ENCODE results near the gene CDK8. TPM values are rescaled to one million over a fixed set of nuclear protein-coding genes. Genes with fewer than 3 reads are reported as not detected.
"Not testable (repeated sequence)": the region's sequence is repeated elsewhere in the genome, so short reads cannot be mapped to it uniquely, and the experiment has no call there.

The CDK8 gene
- total RNA-seq, 1 experiment from 2014 or later: 16.0 TPM

DNA sequence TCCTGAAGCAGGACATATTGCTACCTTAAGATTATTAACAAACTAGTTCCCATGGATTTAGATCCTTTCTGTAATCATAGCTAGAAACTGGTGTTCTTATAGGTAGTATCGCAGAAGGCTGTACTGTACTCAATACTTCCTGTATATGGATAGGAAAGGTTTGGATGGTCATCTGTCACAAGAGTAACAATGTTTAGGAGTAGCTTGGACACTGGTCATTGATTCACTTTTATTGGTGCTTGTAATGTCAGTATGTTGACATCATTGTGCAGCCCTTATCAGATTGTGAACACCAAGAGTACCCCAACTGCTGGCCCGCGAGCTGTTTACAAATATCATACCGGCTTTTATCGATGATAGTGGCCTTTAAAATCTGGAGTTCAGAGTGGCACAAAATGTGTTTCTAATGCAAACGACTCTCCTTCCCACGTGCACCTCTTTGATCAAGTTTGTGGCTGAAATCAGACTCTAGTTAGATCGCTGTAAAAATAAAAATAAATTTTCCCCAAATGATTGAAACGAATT lies 605 bp upstream of the CDK8 start:
- DNase-seq (ENCODE audit: low spot score): no peak

GRCh38 chr13:26254583-26255111 lies 718 bp downstream of the CDK8 start:
- peak; percentile 7 for DNase-seq (ENCODE audit: low spot score)

DNA sequence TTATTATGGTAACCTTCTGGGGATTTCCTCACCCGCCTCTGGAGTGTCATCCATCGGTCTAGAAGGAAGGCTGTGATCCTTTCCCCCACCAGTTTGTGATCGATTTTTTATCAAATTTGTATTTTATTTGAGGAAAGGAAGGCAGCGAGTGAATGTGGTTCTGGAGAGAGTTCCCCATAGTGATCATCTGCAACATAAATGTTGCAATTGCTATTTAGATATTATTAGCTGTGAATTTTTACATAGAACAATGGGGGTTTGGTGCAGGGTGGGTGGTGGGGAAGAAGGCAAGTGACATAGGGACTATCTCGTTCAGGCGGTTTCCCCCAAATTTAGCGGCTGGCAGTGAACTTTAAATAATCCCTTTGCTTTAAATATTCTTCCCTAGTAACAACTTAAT lies 1.2 kb downstream of the CDK8 start:
- DNase-seq (ENCODE audit: low spot score): no peak

- no peak for DNase-seq (ENCODE audit: low spot score)
Measured at GRCh38 chr13:26255691-26256277, 1.9 kb downstream of the CDK8 start.

GRCh38 chr13:26257049-26257448 lies 3.1 kb downstream of the CDK8 start:
- no peak for DNase-seq (ENCODE audit: low spot score)

DNA sequence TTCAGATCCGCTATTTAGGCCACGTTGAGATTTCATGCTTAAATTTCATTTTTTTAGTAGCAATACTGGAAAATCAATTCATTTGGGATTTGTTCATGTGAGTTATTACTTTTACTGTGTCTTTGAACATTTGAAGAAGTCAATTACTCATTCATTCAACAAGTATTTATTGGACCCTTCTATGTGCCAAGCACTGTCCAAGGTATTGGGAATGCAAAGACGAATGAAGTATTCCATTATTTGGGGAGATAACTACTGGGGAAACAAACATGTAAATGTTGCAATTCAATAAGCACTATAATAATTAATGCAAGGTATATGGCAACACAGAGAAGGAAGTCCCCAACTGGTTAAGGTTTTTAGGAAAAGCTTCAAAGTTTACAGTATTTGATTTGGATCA lies 5.7 kb downstream of the CDK8 start:
- no peak for DNase-seq (ENCODE audit: low spot score)

DNA sequence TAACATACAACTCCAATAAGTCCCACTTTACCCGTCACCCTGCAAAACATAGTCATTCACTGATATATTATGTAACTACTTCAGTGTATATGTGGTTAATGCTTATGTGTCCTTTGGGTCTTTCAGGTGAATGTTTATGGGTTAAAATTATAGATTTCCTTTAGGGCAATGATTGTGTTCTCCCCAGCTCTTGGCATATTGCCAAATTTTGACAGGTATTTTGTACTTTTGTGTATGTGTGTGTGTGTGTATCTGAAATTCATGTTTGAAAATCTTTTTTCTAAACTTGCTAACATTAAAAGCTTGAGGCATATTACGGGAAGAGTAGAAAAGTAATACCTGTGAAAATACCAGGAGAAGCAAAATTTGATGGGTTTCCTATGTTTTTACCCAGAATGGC lies 8.2 kb downstream of the CDK8 start:
- no peak for DNase-seq (ENCODE audit: low spot score)

DNA sequence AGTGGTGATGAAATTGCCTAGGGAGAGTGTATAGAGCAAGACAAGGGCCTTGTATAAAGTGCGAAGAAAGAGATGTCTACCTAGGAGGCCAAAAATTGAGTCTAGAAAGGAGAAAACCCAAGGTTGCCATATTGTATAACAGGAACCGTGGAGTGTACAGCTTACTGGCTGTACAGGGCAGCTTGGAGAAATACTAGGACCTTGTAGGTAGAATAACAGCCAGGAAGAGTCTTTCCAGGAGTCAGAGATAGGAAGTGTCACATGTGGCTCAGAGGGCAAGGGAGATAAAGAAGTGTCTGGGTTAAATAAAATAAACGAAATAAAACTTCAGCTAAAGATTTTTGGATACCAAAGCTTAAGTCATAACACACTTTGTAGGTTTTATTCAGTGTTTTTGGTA lies 12.4 kb downstream of the CDK8 start:
- no peak for DNase-seq (ENCODE audit: low spot score)

GRCh38 chr13:26270707-26271106 lies 16.8 kb downstream of the CDK8 start:
- DNase-seq (ENCODE audit: low spot score): no peak

DNA sequence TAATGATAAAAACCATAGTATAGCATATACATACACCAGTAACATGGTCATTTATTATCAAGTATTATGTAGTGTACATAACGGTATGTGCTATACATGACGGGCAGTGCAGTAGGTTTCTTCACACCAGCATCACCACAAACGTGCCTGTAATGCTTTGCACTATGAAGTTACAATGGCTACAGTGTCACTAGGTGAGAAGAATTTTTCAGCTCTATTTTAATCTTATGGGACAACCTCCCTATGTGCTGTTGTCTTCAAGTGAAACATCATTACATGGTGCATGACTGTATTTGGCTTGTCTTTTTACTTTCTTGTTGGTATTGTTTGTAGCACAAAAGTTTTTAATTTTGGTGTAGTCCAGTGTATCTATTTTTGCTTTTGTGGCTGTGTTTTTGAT lies 18.7 kb downstream of the CDK8 start:
- DNase-seq (ENCODE audit: low spot score): no peak

GRCh38 chr13:26280295-26280694 lies 26.4 kb downstream of the CDK8 start:
- DNase-seq (ENCODE audit: low spot score): peak; percentile 26

DNA sequence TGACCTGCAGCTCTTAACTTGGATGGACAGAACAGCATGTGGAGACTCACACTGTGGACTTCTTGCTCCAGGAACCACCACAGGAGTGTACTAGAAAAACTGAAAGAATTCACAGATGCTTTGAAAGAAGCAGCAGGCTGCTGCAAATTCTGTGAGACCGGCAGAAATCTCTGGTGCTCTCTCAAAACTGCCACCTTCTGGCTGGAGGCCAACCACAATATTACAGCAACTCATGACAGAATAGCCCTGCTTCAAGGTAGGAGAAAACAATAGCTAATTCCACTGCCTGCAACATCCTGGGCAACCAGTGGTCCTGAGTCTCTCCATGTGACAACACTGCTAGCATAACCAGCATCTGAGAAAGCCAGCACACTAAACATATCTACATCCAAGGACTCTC lies 26.9 kb downstream of the CDK8 start:
- no peak for DNase-seq (ENCODE audit: low spot score)

GRCh38 chr13:26285911-26286310 lies 32.0 kb downstream of the CDK8 start:
- not testable (repeated sequence) for DNase-seq (ENCODE audit: low spot score)

DNA sequence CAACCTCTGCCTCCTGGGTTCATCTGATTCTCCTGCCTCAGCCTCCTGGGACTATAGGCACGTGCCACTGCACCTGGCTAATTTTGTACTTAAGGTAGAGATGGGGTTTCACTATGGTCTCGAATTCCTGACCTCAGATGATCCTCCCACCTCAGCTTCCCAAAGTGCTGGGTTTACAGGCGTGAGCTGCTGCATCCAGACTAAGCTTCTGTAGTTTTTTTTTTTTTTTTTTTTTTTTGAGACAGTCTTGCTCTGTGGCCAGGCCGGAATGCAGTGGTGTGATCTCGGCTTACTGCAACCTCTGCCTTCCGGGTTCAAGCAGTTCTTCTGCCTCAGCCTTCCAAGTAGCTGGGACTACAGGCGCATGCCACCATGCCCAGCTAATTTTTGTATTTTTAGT lies 34.9 kb downstream of the CDK8 start:
- not testable (repeated sequence) for DNase-seq (ENCODE audit: low spot score)

GRCh38 chr13:26295812-26296211 lies 41.9 kb downstream of the CDK8 start:
- DNase-seq (ENCODE audit: low spot score): no peak

DNA sequence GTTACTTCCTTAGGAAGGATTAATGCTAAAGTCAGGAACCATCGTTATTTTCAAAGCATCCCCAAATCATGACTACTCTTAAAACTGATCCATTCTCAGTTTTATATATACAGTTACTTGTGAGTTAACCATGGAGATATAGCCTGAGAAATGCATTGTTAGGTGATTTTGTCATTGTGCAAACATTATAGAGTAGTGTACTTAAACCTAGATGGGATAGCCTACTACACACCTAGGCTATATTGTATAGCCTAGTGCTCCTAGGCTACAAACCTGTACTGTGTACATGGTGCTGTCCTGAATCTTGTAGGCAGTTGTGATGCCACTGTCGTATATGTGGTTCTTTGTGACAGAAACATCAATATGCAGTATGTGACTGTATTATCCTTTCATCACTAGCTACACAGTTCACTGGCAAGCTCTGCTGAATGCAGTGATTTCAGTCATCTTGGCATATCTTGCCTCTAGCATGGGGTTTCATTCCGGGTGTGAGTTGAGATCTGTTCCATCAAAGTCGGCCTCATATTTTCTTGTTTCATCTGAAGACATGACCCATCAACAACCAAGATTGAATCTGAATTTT lies 45.3 kb downstream of the CDK8 start:
- no peak for DNase-seq (ENCODE audit: low spot score)

- DNase-seq (ENCODE audit: low spot score): peak; percentile 64
Measured at GRCh38 chr13:26300140-26300539, 46.2 kb downstream of the CDK8 start.

- no peak for DNase-seq (ENCODE audit: low spot score)
Measured at GRCh38 chr13:26305676-26306075, 51.7 kb downstream of the CDK8 start.

- no peak for DNase-seq (ENCODE audit: low spot score)
Measured at GRCh38 chr13:26307701-26308100, 53.8 kb downstream of the CDK8 start.

GRCh38 chr13:26308250-26308649 lies 54.3 kb downstream of the CDK8 start:
- DNase-seq (ENCODE audit: low spot score): no peak

GRCh38 chr13:26308836-26309235 lies 54.9 kb downstream of the CDK8 start:
- no peak for DNase-seq (ENCODE audit: low spot score)

GRCh38 chr13:26310003-26310402 lies 56.1 kb downstream of the CDK8 start:
- DNase-seq (ENCODE audit: low spot score): no peak

DNA sequence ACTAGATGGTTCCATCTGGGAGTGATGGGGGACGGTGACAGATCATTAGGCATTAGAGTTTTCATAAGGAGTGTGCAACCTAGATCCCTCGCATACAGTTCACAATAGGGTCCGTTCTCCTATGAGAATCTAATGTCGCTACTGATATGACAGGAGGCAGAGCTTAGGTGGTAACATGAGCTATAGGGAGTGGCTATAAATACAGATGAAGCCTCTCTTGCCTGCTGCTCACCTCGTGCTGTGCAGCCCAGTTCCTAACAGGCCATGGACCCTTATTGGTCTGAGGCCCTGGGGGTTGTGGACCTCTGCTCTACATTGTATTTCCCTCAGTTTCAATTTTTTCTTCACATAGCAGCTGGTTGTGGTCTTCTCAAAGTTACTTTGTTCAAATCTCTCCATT lies 56.5 kb downstream of the CDK8 start:
- DNase-seq (ENCODE audit: low spot score): no peak

DNA sequence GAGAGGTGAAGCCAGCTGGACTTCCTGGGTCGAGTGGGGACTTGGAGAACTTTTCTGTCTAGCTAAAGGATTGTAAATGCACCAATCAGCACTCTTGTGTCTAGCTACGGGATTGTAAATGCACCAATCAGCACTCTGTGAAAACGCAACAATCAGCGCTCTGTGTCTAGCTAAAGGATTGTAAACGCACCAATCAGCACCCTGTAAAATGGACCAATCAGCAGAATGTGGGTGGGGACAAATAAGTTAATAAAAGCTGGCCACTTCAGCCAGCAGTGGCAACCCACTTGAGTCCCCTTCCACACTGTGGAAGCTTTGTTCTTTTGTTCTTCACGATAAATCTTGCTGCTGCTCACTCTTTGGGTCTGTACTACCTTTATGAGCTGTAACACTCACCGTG lies 58.1 kb downstream of the CDK8 start:
- DNase-seq (ENCODE audit: low spot score): not testable (repeated sequence)
